ENCODE measurements around the gene GPC5. TPM values are rescaled to one million over a fixed set of nuclear protein-coding genes. Genes with fewer than 3 reads are reported as not detected.

The GPC5 gene
- total RNA-seq, 1 experiment from 2014 or later = not detected

DNA sequence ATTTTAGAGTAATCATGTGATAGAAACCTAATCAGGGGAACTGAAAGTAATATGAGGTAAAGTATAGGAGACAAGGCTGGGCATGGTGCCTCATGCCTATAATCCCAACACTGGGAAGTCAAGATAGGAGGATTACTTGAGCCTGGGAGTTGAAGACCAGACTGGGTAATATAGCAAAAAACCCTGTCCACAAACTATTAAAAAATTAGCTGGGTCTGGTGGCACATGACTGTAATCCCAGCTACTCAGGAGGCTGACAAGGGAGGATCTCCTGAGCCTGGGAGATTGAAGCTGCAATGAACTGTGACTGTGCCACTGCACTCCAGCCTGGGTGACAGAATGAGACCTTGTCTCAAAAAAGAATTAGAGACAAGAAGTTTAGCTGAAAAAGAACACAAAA is 469.9 kb downstream of the GPC5 start:
- CTCF ChIA-PET = no interaction called here
- DNase-seq = no peak
- TF ChIP-seq, protein P1, sequence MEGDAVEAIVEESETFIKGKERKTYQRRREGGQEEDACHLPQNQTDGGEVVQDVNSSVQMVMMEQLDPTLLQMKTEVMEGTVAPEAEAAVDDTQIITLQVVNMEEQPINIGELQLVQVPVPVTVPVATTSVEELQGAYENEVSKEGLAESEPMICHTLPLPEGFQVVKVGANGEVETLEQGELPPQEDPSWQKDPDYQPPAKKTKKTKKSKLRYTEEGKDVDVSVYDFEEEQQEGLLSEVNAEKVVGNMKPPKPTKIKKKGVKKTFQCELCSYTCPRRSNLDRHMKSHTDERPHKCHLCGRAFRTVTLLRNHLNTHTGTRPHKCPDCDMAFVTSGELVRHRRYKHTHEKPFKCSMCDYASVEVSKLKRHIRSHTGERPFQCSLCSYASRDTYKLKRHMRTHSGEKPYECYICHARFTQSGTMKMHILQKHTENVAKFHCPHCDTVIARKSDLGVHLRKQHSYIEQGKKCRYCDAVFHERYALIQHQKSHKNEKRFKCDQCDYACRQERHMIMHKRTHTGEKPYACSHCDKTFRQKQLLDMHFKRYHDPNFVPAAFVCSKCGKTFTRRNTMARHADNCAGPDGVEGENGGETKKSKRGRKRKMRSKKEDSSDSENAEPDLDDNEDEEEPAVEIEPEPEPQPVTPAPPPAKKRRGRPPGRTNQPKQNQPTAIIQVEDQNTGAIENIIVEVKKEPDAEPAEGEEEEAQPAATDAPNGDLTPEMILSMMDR (IDR thresholded peaks at IDR 0.05; ENCODE audit: unreplicated experiment) = no peak
- intact Hi-C loops (cut with micrococcal nuclease; ENCODE audit: unreplicated experiment) = no loop called here
- no TSS peak for BruUV-seq (replicated peaks)
- no peaks in the 10 kb centered on the region for H3K4me1 Mint-ChIP-seq (ENCODE audit: low read depth, unreplicated experiment)
- H3K27me3 Mint-ChIP-seq (ENCODE audit: unreplicated experiment) = no peaks in the 10 kb centered on the region
- no peak overlapping the region for H3K4me3 Mint-ChIP-seq (ENCODE audit: low read depth, unreplicated experiment)
- H3K36me3 Mint-ChIP-seq (ENCODE audit: insufficient read depth, unreplicated experiment) = no peaks in the 10 kb centered on the region
- no peak overlapping the region for H3K27ac Mint-ChIP-seq (ENCODE audit: unreplicated experiment)
- H3K9me3 Mint-ChIP-seq (ENCODE audit: low read depth, unreplicated experiment) = peaks cover 8% of the 10 kb centered on the region

DNA sequence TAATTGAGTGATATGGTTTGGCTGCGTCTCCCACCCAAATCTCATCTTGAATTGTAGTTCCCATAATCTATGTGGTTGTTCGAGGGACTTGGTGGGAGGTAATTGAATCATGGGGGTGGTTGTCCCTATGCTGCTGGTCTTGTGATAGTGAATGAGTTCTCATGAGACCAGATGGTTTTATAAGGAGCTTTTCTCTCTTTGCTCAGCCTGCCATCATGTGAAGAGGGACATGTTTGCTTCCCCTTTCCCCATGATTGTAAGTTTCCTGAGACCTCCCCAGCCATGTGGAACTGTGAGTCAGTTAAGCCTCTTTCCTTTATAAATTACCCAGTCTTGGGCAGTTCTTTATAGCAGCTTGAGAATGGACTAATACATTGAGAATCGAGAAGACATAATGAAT is 480.1 kb downstream of the GPC5 start:
- intact Hi-C loops (cut with micrococcal nuclease; ENCODE audit: unreplicated experiment) = no loop called here
- CTCF ChIA-PET = no interaction called here

DNA sequence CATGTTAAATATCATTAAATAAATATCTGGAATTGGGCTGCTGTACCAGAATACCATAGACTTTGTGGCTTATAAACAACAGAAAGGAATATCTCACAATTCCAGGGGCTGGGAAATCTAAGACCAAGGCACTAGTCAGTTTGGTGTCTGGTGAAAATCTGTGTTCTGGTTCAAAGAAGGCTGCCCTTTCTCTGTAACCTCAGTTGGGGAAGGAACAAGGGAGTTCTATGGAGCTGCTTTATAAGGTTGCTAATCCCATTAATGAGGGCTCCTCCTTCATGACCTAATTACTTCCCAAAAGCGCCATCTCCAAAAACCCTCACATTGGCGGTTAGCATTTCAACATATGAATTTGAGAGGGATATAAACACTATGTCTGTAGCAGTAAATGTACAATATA is 480.9 kb downstream of the GPC5 start:
- no peak for DNase-seq
- Mint-ChIP-seq H3K27ac (ENCODE audit: unreplicated experiment) (no peak overlapping the region), H3K36me3 (ENCODE audit: insufficient read depth, unreplicated experiment) (no peaks in the 10 kb centered on the region), H3K4me3 (ENCODE audit: low read depth, unreplicated experiment) (no peak overlapping the region), H3K27me3 (ENCODE audit: unreplicated experiment) (no peaks in the 10 kb centered on the region), H3K9me3 (ENCODE audit: low read depth, unreplicated experiment) (no peaks in the 10 kb centered on the region), H3K4me1 (ENCODE audit: low read depth, unreplicated experiment) (no peaks in the 10 kb centered on the region)
- CTCF ChIA-PET = no interaction called here
- TF ChIP-seq, protein P1 (IDR thresholded peaks at IDR 0.05; ENCODE audit: unreplicated experiment) = no peak
- BruUV-seq (replicated peaks) = no TSS peak
- intact Hi-C loops (cut with micrococcal nuclease; ENCODE audit: unreplicated experiment) = no loop called here

More for the DNA sequence above, 480.1 kb downstream of the GPC5 start:
- no peaks in the 10 kb centered on the region for H3K4me1 Mint-ChIP-seq (ENCODE audit: low read depth, unreplicated experiment)
- no peaks in the 10 kb centered on the region for H3K36me3 Mint-ChIP-seq (ENCODE audit: insufficient read depth, unreplicated experiment)
- H3K9me3 Mint-ChIP-seq (ENCODE audit: low read depth, unreplicated experiment) = no peaks in the 10 kb centered on the region
- H3K4me3 Mint-ChIP-seq (ENCODE audit: low read depth, unreplicated experiment) = no peak overlapping the region
- no TSS peak for BruUV-seq (replicated peaks)
- TF ChIP-seq, protein P1 (IDR thresholded peaks at IDR 0.05; ENCODE audit: unreplicated experiment) = no peak
- H3K27me3 Mint-ChIP-seq (ENCODE audit: unreplicated experiment) = no peaks in the 10 kb centered on the region
- no peak overlapping the region for H3K27ac Mint-ChIP-seq (ENCODE audit: unreplicated experiment)
- no peak for DNase-seq

DNA sequence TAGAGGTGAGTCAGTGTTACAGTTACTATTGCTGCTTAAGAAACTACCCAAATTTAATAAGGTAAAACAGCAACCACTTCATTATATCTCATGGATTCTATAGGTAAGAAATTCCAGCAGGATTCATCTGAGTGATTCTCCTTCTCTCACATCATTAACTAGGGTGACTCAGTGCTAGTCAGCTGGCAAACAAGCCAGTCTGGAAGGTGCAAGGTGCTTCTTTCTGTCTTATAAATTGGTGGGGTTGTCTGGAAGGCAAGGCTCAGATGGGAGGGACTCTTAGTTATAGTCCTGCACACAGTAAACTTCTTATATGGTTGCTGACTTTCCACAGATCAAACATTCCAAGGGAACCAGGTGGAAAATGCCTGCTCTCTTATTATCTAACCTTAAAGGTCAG is 484.5 kb downstream of the GPC5 start:
- CTCF ChIA-PET = no interaction called here
- Mint-ChIP-seq H3K4me1 (ENCODE audit: low read depth, unreplicated experiment) (no peaks in the 10 kb centered on the region), H3K27ac (ENCODE audit: unreplicated experiment) (no peak overlapping the region), H3K9me3 (ENCODE audit: low read depth, unreplicated experiment) (peaks cover 3% of the 10 kb centered on the region), H3K36me3 (ENCODE audit: insufficient read depth, unreplicated experiment) (no peaks in the 10 kb centered on the region), H3K27me3 (ENCODE audit: unreplicated experiment) (no peaks in the 10 kb centered on the region), H3K4me3 (ENCODE audit: low read depth, unreplicated experiment) (no peak overlapping the region)
- no TSS peak for BruUV-seq (replicated peaks)
- DNase-seq = no peak
- TF ChIP-seq, protein P1 (IDR thresholded peaks at IDR 0.05; ENCODE audit: unreplicated experiment) = no peak
- intact Hi-C loops (cut with micrococcal nuclease; ENCODE audit: unreplicated experiment) = no loop called here

DNA sequence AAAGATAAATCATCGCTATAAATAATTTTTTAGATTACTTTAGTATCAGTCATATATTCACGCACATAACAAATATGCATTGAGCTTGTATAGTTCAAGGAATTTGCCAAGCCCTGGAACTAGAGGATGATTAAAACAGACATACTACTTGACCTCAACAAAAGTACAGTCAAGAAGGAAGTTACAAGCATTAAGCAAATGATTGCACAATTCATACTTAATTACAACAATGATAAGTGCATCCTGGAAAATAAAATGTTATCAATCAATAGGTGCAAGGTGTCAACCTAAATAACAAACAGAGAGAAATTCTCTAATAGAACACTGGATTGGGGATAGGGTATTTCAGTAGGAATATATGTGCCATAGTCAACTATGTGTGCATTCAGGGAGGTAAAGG is 491.2 kb downstream of the GPC5 start:
- no peaks in the 10 kb centered on the region for H3K36me3 Mint-ChIP-seq (ENCODE audit: insufficient read depth, unreplicated experiment)
- no peak overlapping the region for H3K4me3 Mint-ChIP-seq (ENCODE audit: low read depth, unreplicated experiment)
- H3K27ac Mint-ChIP-seq (ENCODE audit: unreplicated experiment) = no peak overlapping the region
- peaks cover 3% of the 10 kb centered on the region for H3K9me3 Mint-ChIP-seq (ENCODE audit: low read depth, unreplicated experiment)
- H3K27me3 Mint-ChIP-seq (ENCODE audit: unreplicated experiment) = no peaks in the 10 kb centered on the region
- TF ChIP-seq, protein P1 (IDR thresholded peaks at IDR 0.05; ENCODE audit: unreplicated experiment) = no peak
- no peak for DNase-seq
- intact Hi-C loops (cut with micrococcal nuclease; ENCODE audit: unreplicated experiment) = no loop called here
- no TSS peak for BruUV-seq (replicated peaks)
- CTCF ChIA-PET = no interaction called here
- H3K4me1 Mint-ChIP-seq (ENCODE audit: low read depth, unreplicated experiment) = no peaks in the 10 kb centered on the region
